OCI-LY7 (cell line): ENCODE data around the gene HMX3.

Experiments
- EZH2phosphoT487 ChIP-seq: fragments of 200-600 bp; sonication (generic); IDR thresholded peaks from 2 replicates; pipeline ENCODE4 v1.6.1; 2018; ENCODE audit warnings: low read depth, borderline replicate concordance, mild to moderate bottlenecking, mixed run types, antibody characterized with exemption, low read length, moderate library complexity, mixed read lengths
- TF ChIP-seq, protein P1 (sequence below): fragments of 200-600 bp; sonication (generic); conservative IDR thresholded peaks from 2 replicates; pipeline ENCODE4 v1.5.1; 2014; ENCODE audit warnings: mild to moderate bottlenecking, antibody characterized with exemption, low read length, moderate library complexity, mixed read lengths

DNA sequence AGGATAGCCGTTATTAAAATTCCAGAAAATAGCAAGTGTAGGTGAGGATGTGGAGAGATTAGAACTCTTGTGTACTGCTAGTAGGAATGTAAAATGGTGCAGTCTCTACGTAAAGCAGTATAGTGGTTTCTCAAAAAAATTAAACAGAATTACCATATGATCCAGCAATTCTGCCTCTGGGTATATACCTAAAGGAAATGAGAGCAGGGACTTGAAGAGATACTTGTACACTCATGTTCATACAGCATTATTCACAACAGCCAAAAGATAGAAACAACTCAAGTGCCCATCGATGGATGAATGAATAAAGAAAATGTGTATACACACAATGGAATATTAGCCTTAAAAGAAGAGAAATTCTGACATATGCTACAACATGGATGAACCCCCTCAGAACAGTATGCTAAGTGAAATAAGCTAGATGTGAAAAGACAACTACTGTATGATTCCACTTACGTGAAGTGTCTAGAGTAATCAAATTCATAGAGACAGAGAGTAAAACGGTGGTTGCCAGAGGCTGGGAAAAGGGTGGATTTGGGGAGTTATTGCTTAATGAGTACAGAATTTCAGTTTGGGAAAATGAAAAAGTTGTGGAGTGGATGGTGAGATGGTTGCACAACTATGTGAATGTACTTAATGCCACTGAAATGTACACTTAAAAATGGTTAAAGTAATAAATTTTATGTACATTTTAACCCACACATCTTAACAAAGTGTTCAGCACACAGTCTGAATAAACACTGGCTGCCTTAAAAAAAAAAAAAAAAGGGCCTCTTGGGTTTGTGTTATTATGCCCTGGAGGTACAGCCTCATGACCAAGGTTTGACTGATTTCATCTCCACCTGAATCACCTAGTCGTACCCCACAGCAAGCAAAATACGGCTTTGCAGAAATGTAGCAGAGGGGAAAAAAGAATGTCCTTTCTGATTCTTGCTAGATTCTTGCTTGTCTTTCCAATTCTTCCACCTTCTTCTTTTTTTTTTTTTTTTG lies 44.6 kb downstream of the HMX3 start:
- TF ChIP-seq, protein P1, sequence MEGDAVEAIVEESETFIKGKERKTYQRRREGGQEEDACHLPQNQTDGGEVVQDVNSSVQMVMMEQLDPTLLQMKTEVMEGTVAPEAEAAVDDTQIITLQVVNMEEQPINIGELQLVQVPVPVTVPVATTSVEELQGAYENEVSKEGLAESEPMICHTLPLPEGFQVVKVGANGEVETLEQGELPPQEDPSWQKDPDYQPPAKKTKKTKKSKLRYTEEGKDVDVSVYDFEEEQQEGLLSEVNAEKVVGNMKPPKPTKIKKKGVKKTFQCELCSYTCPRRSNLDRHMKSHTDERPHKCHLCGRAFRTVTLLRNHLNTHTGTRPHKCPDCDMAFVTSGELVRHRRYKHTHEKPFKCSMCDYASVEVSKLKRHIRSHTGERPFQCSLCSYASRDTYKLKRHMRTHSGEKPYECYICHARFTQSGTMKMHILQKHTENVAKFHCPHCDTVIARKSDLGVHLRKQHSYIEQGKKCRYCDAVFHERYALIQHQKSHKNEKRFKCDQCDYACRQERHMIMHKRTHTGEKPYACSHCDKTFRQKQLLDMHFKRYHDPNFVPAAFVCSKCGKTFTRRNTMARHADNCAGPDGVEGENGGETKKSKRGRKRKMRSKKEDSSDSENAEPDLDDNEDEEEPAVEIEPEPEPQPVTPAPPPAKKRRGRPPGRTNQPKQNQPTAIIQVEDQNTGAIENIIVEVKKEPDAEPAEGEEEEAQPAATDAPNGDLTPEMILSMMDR, result no peak
- no peak for TF ChIP-seq EZH2phosphoT487
